ENCODE data around the gene TOR1AIP2. TPM values are rescaled to one million over a fixed set of nuclear protein-coding genes. Genes with fewer than 3 reads are reported as not detected.

The TOR1AIP2 gene
- total RNA-seq: 10 to 100 TPM; 48.6 to 51.4 TPM

- DNase-seq (peak; percentile 91 to 93), ATAC-seq (replicated peaks in 1 of 2) (peak; percentile 69 to 75)
- Mint-ChIP-seq H3K27me3 (ENCODE audit: low read depth) (no peaks in the 10 kb centered on the region), H3K4me3 (peak within 1 kb of the TSS; percentile 84 to 94), H3K9me3 (no peaks in the 10 kb centered on the region), H3K36me3 (ENCODE audit: insufficient read depth in 2 of 2) (peaks cover 7 to 14% of the 10 kb centered on the region in 2 donors), H3K27ac (peak within 1 kb of the TSS; percentile 86), H3K4me1 (ENCODE audit: low read depth) (peaks cover 63% of the 10 kb centered on the region)
These were observed at the start of gene TOR1AIP2 for GRCh38 chr1:179877586-179878265. TOR1AIP2 (minus strand) TSS chr1:179877803; CDS start chr1:179852665, 25,138 bp downstream.

- H3K9me3 Mint-ChIP-seq: no peaks in the 10 kb centered on the region
- no peaks in the 10 kb centered on the region for H3K27me3 Mint-ChIP-seq (ENCODE audit: low read depth)
- DNase-seq (no peak), ATAC-seq (replicated peaks in 1 of 2) (no peak)
- no peak overlapping the region for H3K27ac Mint-ChIP-seq
- peaks cover 0 to 2% of the 10 kb centered on the region in 2 donors for H3K36me3 Mint-ChIP-seq (ENCODE audit: insufficient read depth in 2 of 2)
- H3K4me1 Mint-ChIP-seq (ENCODE audit: low read depth): no peaks in the 10 kb centered on the region
- no peak overlapping the region for H3K4me3 Mint-ChIP-seq
These were observed 49.2 kb upstream of the TOR1AIP2 start for GRCh38 chr1:179926850-179927205.

DNA sequence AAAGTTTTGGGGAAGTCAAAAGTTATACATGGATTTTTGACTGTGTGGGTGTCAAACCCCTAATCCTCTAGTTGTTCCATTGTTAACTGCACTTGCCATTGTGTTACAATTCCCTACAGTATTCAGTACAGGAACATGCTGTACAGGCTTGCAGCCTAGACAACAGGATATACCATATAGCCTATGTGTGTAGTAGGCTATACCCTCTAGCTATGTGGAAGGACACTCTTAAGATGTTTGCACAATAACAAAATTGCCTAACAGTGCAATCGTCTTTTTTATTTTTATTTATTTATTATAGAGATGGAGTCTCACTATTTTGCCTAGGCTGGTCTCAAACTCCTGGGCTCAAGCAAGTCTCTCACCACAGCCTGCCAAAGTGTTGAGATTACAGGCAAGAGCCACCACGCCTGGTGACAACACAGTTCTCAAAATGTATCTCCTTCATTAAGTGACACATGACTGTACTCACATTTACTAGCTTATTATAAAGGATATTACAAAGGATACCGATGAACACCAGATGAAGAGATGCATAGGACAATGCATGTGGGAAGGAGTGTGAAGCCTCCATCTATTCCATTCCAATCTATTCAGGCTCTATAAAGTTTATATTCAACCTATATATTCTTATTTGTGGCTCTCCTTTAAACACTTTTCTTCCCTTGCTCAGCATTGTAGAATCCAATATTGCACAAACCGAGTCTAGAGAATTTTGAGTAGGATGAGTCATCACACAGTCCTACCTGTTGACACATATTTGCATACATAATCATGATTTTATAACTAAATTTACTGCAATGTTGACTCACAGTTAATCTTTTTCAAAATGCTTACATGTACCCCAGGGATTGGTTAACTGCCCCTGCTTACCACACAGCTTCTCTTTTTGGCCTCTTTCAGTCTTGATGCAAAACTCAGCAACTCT is 48.6 kb upstream of the TOR1AIP2 start:
- ATAC-seq (replicated peaks in 1 of 2) (peak in 1 of 2 donors; percentile 11), DNase-seq (no peak)
- no peaks in the 10 kb centered on the region for H3K9me3 Mint-ChIP-seq
- H3K4me3 Mint-ChIP-seq: no peak overlapping the region
- no peaks in the 10 kb centered on the region for H3K4me1 Mint-ChIP-seq (ENCODE audit: low read depth)
- peaks cover 0 to 2% of the 10 kb centered on the region in 2 donors for H3K36me3 Mint-ChIP-seq (ENCODE audit: insufficient read depth in 2 of 2)
- H3K27me3 Mint-ChIP-seq (ENCODE audit: low read depth): no peaks in the 10 kb centered on the region
- no peak overlapping the region for H3K27ac Mint-ChIP-seq

DNA sequence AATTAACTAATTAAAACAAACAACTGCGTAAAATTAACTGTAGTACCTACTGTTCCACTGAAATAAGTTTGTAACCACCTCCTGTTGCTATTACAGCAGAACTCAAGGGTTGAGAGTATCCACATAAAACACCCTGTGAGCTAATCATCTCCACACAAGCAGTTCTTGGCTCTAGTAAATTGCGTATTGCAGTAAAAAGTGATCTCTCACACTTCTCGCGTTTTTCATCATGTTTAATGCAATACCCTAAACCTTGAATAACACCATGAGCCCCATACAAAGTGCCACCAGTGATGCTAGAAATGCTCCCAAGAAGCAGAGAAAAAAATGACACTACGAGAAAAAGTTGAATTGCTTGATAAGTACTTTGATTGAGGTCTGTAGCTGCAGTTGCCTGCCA is 47.7 kb upstream of the TOR1AIP2 start:
- ATAC-seq (replicated peaks in 1 of 2) (no peak), DNase-seq (no peak)
- H3K4me1 Mint-ChIP-seq (ENCODE audit: low read depth): no peaks in the 10 kb centered on the region
- H3K27ac Mint-ChIP-seq: no peak overlapping the region
- H3K27me3 Mint-ChIP-seq (ENCODE audit: low read depth): no peaks in the 10 kb centered on the region
- no peak overlapping the region for H3K4me3 Mint-ChIP-seq
- no peaks in the 10 kb centered on the region for H3K9me3 Mint-ChIP-seq
- peaks cover 0 to 4% of the 10 kb centered on the region in 2 donors for H3K36me3 Mint-ChIP-seq (ENCODE audit: insufficient read depth in 2 of 2)

DNA sequence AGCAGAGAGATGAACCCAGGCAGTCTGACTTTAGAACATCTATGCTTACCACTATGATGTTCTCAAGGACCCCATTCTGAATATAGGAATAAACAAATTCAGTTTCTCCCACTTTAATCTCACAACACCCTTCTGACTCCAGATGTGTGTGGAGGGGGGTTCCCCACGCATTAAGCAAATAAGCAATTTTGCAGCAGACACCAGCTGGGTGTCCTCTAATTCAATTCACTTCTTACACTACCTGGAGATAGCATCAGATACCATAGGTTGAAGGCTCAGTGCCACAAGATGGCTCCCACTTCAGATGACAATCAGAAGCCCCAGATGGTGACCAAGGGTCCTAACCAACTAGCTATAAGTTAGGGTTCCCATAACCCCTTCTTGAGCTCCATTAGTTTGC is 46.7 kb upstream of the TOR1AIP2 start:
- no peaks in the 10 kb centered on the region for H3K27me3 Mint-ChIP-seq (ENCODE audit: low read depth)
- H3K27ac Mint-ChIP-seq: no peak overlapping the region
- peaks cover 0 to 5% of the 10 kb centered on the region in 2 donors for H3K36me3 Mint-ChIP-seq (ENCODE audit: insufficient read depth in 2 of 2)
- no peaks in the 10 kb centered on the region for H3K9me3 Mint-ChIP-seq
- ATAC-seq (replicated peaks in 1 of 2) (no peak), DNase-seq (no peak)
- no peak overlapping the region for H3K4me3 Mint-ChIP-seq
- no peaks in the 10 kb centered on the region for H3K4me1 Mint-ChIP-seq (ENCODE audit: low read depth)

GRCh38 chr1:179923029-179923428 is 45.4 kb upstream of the TOR1AIP2 start:
- Mint-ChIP-seq H3K36me3 (ENCODE audit: insufficient read depth in 2 of 2) (peaks cover 4 to 9% of the 10 kb centered on the region in 2 donors), H3K27me3 (ENCODE audit: low read depth) (no peaks in the 10 kb centered on the region), H3K9me3 (no peaks in the 10 kb centered on the region), H3K4me3 (no peak overlapping the region), H3K27ac (peak overlapping the region; percentile 33), H3K4me1 (ENCODE audit: low read depth) (no peaks in the 10 kb centered on the region)
- ATAC-seq (replicated peaks in 1 of 2) (no peak), DNase-seq (no peak)

DNA sequence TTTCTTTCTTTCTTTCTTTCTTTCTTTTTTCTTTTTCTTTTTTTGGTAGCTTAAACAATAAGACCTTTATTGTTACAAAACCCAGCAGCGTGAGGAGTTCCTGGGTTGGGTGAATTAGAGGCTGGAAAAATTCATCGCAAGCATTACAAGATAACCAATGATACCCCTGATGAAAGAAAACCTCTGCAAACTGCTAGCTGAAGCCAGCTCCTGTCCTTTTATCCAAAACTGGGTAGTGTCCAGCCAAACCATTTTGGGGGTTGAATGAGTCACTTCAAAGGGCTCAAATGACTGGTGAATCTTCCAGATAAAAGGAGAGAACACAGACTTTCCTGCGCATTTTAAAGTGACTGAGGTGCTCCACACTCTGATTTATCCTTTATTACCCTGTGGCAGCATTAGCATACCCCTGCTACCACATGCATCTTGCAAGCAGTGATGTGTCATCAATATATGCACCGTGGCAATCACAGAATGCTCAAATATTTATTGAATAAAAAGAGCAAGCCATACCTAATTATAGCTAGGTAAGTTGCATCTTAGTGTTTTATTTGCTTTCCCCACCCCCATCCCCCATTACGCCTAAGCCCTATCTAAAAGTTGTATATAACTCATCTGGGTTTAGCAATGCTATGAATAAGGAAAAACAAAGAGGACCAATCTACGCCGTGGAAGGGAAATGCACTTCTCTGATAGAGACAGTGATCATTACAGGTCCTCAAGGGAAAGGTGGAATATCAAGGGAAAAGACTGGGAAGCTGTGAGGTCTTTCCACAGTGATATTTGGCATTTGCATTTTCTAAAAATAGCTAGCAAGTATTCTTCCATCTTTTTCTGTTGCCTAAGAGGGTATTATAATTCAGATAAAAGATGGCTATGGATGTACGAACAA is 44.6 kb upstream of the TOR1AIP2 start:
- H3K27ac Mint-ChIP-seq: peak overlapping the region; percentile 55
- peaks cover 4 to 10% of the 10 kb centered on the region in 2 donors for H3K36me3 Mint-ChIP-seq (ENCODE audit: insufficient read depth in 2 of 2)
- H3K9me3 Mint-ChIP-seq: no peaks in the 10 kb centered on the region
- DNase-seq: no peak
- H3K4me3 Mint-ChIP-seq: no peak overlapping the region
- no peaks in the 10 kb centered on the region for H3K4me1 Mint-ChIP-seq (ENCODE audit: low read depth)
- no peaks in the 10 kb centered on the region for H3K27me3 Mint-ChIP-seq (ENCODE audit: low read depth)
- no peak for ATAC-seq (replicated peaks in 1 of 2)

DNA sequence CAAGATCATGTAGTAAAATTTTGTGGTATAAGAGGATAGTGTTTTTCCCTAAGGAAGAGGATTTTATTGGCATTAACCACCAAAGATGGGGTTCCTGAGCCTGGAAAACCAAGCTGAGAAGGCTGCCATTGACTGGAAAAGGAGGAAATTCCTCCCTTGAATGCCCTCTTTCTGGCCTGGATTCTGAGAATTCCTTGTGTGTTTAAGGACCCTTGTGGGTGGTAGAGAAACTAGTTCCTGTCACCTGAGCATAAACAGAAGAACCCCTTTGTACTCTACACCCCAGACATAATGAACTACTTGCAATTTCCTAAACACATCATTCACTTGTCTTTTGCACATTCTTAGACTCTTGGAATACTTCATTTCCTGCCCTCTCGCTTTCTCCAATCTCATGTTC is 43.9 kb upstream of the TOR1AIP2 start:
- Mint-ChIP-seq H3K9me3 (no peaks in the 10 kb centered on the region), H3K36me3 (ENCODE audit: insufficient read depth in 2 of 2) (peaks cover 4 to 11% of the 10 kb centered on the region in 2 donors), H3K27me3 (ENCODE audit: low read depth) (no peaks in the 10 kb centered on the region), H3K4me3 (no peak overlapping the region), H3K4me1 (ENCODE audit: low read depth) (no peaks in the 10 kb centered on the region), H3K27ac (peak overlapping the region; percentile 55)
- no peak for DNase-seq
- ATAC-seq (replicated peaks in 1 of 2): no peak

DNA sequence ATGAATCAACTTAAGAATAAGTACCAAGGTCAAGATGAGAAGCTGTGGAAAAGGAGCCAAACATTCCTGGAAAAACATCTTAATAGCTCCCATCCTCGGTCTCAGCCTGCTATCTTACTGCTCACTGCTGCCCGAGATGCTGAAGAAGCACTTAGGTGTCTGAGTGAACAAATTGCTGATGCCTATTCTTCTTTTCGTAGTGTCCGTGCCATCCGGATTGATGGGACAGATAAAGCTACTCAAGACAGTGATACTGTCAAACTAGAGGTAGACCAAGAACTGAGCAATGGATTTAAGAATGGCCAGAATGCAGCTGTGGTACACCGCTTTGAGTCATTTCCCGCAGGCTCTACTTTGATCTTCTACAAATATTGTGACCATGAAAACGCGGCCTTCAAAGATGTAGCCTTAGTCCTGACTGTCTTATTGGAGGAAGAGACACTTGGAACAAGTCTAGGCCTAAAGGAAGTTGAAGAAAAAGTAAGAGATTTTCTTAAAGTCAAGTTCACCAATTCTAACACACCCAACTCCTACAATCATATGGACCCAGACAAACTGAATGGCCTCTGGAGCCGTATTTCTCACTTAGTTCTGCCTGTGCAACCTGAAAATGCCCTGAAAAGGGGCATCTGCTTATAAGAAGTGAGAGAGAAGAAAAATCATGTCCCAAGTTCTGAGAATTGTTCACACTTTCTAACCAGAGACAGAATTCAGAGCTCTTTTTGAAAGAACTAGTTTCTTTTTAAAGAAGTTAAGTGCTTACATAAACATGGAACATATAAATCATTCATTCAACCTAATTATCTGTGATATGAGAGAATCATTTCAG is 40.2 kb upstream of the TOR1AIP2 start:
- H3K4me1 Mint-ChIP-seq (ENCODE audit: low read depth): no peaks in the 10 kb centered on the region
- peaks cover 4 to 21% of the 10 kb centered on the region in 2 donors for H3K36me3 Mint-ChIP-seq (ENCODE audit: insufficient read depth in 2 of 2)
- H3K27ac Mint-ChIP-seq: peak overlapping the region; percentile 60
- DNase-seq: no peak
- H3K9me3 Mint-ChIP-seq: no peaks in the 10 kb centered on the region
- no peak for ATAC-seq (replicated peaks in 1 of 2)
- H3K27me3 Mint-ChIP-seq (ENCODE audit: low read depth): no peaks in the 10 kb centered on the region
- H3K4me3 Mint-ChIP-seq: no peak overlapping the region

- no peak for DNase-seq
- Mint-ChIP-seq H3K4me1 (ENCODE audit: low read depth) (no peaks in the 10 kb centered on the region), H3K36me3 (ENCODE audit: insufficient read depth in 2 of 2) (peaks cover 2 to 33% of the 10 kb centered on the region in 2 donors), H3K27ac (no peak overlapping the region), H3K4me3 (no peak overlapping the region), H3K27me3 (ENCODE audit: low read depth) (no peaks in the 10 kb centered on the region), H3K9me3 (no peaks in the 10 kb centered on the region)
- ATAC-seq (replicated peaks in 1 of 2): no peak
These were observed 34.2 kb upstream of the TOR1AIP2 start for GRCh38 chr1:179911812-179912211.

- peaks cover 2 to 37% of the 10 kb centered on the region in 2 donors for H3K36me3 Mint-ChIP-seq (ENCODE audit: insufficient read depth in 2 of 2)
- no peaks in the 10 kb centered on the region for H3K27me3 Mint-ChIP-seq (ENCODE audit: low read depth)
- DNase-seq: no peak
- H3K27ac Mint-ChIP-seq: no peak overlapping the region
- H3K4me3 Mint-ChIP-seq: no peak overlapping the region
- ATAC-seq (replicated peaks in 1 of 2): no peak
- no peaks in the 10 kb centered on the region for H3K4me1 Mint-ChIP-seq (ENCODE audit: low read depth)
- no peaks in the 10 kb centered on the region for H3K9me3 Mint-ChIP-seq
These were observed 33.3 kb upstream of the TOR1AIP2 start for GRCh38 chr1:179910934-179911333.

DNA sequence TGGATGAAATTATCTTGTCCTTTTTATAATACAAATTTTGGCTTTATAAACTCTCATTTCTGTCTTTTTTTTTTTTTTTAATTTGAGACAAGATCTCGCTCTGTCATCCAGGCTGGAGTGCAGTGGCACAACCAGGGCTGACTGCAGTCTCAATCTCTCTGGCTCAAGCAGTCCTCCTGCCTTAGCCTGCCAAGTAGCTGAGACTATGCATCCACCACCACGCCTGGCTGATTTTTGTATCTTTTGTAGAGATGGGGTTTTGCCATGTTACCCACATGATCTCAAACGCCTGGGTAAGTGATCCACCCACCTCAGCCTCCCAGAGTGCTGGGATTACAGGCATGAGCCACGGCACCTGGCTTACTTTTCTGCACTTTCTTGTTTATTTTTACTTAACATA is 12.0 kb upstream of the TOR1AIP2 start:
- Mint-ChIP-seq H3K9me3 (no peaks in the 10 kb centered on the region), H3K27me3 (ENCODE audit: low read depth) (no peaks in the 10 kb centered on the region), H3K4me3 (no peak overlapping the region), H3K36me3 (ENCODE audit: insufficient read depth in 2 of 2) (peaks cover 3 to 27% of the 10 kb centered on the region in 2 donors), H3K4me1 (ENCODE audit: low read depth) (peaks cover 34% of the 10 kb centered on the region), H3K27ac (peak overlapping the region; percentile 72)
- DNase-seq (no peak), ATAC-seq (replicated peaks in 1 of 2) (no peak)
